ENCODE measurements around the gene ITGAD. TPM values are rescaled to one million over a fixed set of nuclear protein-coding genes. Genes with fewer than 3 reads are reported as not detected.

ITGAD gene
- polyA plus RNA-seq, 1 of the 3 experiments (the other 2 are of a cell fraction), result not detected

- ChIA-PET CTCF (interaction anchor here (0.6 to 1.2 kb wide), 2 partner anchors 215 to 451 kb away, joined by 4 to 5 read pairs; no protein-coding TSS in a partner anchor), POLR2A (interaction anchor here (0.8 kb wide), 1 partner anchor 63 kb away, joined by 3 read pairs; no protein-coding TSS in a partner anchor)
- Histone ChIP-seq H3K4me2 (no peak overlapping the region), H3K79me2 (ENCODE audit: insufficient read depth) (no peaks in the 10 kb centered on the region), H3K9me3 (no peaks in the 10 kb centered on the region), H3F3A (replicated peaks; ENCODE audit: insufficient read depth) (peaks cover 13% of the 10 kb centered on the region), H3K9ac (no peak overlapping the region), H3K4me1 (ENCODE audit: control insufficient read depth in 1 of 2, insufficient read depth in 2 of 2, low read depth in 1 of 2, low read length in 1 of 2) (peaks cover 0 to 2% of the 10 kb centered on the region in 2 experiments; a peak in 1 of 4 replicates), H3K4me3 (ENCODE audit: low read depth in 2 of 2, low read length in 1 of 2) (no peak overlapping the region), H3K36me3 (replicated peaks in 1 of 2; ENCODE audit: control insufficient read depth in 1 of 2, insufficient read depth in 2 of 2, low read length in 1 of 2) (no peaks in the 10 kb centered on the region), H3K27ac (ENCODE audit: low read depth in 2 of 2, low read length in 1 of 2) (no peak overlapping the region), H3K27me3 (ENCODE audit: insufficient read depth) (no peaks in the 10 kb centered on the region), H2AFZ (ENCODE audit: low read depth) (no peak overlapping the region), H3K9me2 (no peaks in the 10 kb centered on the region), H4K20me1 (ENCODE audit: insufficient read depth) (no peaks in the 10 kb centered on the region)
- TF ChIP-seq RXRA (IDR thresholded peaks at IDR 0.05; ENCODE audit: borderline replicate concordance, low read depth) (no peak), EZH2phosphoT487 (IDR thresholded peaks at IDR 0.05; ENCODE audit: borderline replicate concordance, low read depth) (no peak), TEAD4 (IDR thresholded peaks at IDR 0.05; ENCODE audit: borderline replicate concordance, insufficient read depth) (no peak), YY1 (IDR thresholded peaks at IDR 0.05; ENCODE audit: low read depth) (no peak), NFIC (IDR thresholded peaks at IDR 0.05; ENCODE audit: borderline replicate concordance) (no peak), ELF1 (IDR thresholded peaks at IDR 0.05) (no peak), NRF1 (IDR thresholded peaks at IDR 0.05; ENCODE audit: low read depth, low read length) (no peak), RFX5 (IDR thresholded peaks at IDR 0.05; ENCODE audit: low read length) (no peak), GABPA (IDR thresholded peaks at IDR 0.05; ENCODE audit: low read depth) (no peak), FOSL2 (IDR thresholded peaks at IDR 0.05; ENCODE audit: borderline replicate concordance, low read depth) (no peak), MXI1 (IDR thresholded peaks at IDR 0.05; ENCODE audit: low read depth, low read length) (no peak)
- TF ChIP-seq, protein P1, sequence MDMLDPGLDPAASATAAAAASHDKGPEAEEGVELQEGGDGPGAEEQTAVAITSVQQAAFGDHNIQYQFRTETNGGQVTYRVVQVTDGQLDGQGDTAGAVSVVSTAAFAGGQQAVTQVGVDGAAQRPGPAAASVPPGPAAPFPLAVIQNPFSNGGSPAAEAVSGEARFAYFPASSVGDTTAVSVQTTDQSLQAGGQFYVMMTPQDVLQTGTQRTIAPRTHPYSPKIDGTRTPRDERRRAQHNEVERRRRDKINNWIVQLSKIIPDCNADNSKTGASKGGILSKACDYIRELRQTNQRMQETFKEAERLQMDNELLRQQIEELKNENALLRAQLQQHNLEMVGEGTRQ (IDR thresholded peaks at IDR 0.05; ENCODE audit: borderline replicate concordance, low read depth, low read length), result no peak
- no peak for DNase-seq
- 91% methylated on average over 35 of the region's 47 CpGs for WGBS (ENCODE audit: low lambda C conversion rate)
Observed at GRCh38 chr16:31435341-31436220, 42.4 kb downstream of the ITGAD start.

- Histone ChIP-seq H3K9me2 (no peaks in the 10 kb centered on the region), H3K9me3 (no peaks in the 10 kb centered on the region), H3K4me1 (ENCODE audit: control insufficient read depth in 1 of 2, insufficient read depth in 2 of 2, low read depth in 1 of 2, low read length in 1 of 2) (peaks cover 0 to 2% of the 10 kb centered on the region in 2 experiments; a peak in 1 of 4 replicates), H3K4me3 (ENCODE audit: low read depth in 2 of 2, low read length in 1 of 2) (no peak overlapping the region), H3K27me3 (ENCODE audit: insufficient read depth) (no peaks in the 10 kb centered on the region), H3K79me2 (ENCODE audit: insufficient read depth) (no peaks in the 10 kb centered on the region), H3F3A (replicated peaks; ENCODE audit: insufficient read depth) (peaks cover 21% of the 10 kb centered on the region), H2AFZ (ENCODE audit: low read depth) (no peak overlapping the region), H3K27ac (ENCODE audit: low read depth in 2 of 2, low read length in 1 of 2) (no peak overlapping the region), H4K20me1 (ENCODE audit: insufficient read depth) (no peaks in the 10 kb centered on the region), H3K36me3 (replicated peaks in 1 of 2; ENCODE audit: control insufficient read depth in 1 of 2, insufficient read depth in 2 of 2, low read length in 1 of 2) (no peaks in the 10 kb centered on the region), H3K4me2 (no peak overlapping the region), H3K9ac (no peak overlapping the region)
- 85% methylated on average over 19 of the region's 44 CpGs for WGBS (ENCODE audit: low lambda C conversion rate)
- TF ChIP-seq YY1 (IDR thresholded peaks at IDR 0.05; ENCODE audit: low read depth) (no peak), FOXM1 (IDR thresholded peaks at IDR 0.05; ENCODE audit: low read depth) (no peak), SMC3 (IDR thresholded peaks at IDR 0.05; ENCODE audit: low read depth, low read length) (no peak), NFIC (IDR thresholded peaks at IDR 0.05; ENCODE audit: borderline replicate concordance) (no peak), JUND (IDR thresholded peaks at IDR 0.05) (no peak)
- TF ChIP-seq, protein P2, sequence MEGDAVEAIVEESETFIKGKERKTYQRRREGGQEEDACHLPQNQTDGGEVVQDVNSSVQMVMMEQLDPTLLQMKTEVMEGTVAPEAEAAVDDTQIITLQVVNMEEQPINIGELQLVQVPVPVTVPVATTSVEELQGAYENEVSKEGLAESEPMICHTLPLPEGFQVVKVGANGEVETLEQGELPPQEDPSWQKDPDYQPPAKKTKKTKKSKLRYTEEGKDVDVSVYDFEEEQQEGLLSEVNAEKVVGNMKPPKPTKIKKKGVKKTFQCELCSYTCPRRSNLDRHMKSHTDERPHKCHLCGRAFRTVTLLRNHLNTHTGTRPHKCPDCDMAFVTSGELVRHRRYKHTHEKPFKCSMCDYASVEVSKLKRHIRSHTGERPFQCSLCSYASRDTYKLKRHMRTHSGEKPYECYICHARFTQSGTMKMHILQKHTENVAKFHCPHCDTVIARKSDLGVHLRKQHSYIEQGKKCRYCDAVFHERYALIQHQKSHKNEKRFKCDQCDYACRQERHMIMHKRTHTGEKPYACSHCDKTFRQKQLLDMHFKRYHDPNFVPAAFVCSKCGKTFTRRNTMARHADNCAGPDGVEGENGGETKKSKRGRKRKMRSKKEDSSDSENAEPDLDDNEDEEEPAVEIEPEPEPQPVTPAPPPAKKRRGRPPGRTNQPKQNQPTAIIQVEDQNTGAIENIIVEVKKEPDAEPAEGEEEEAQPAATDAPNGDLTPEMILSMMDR (IDR thresholded peaks at IDR 0.05), result no peak
- ChIA-PET CTCF (interaction anchor here (0.6 to 1.2 kb wide), 2 partner anchors 54 to 216 kb away, joined by 3 to 5 read pairs; no protein-coding TSS in a partner anchor), POLR2A (no interaction called here)
- DNase-seq, result no peak
Observed at GRCh38 chr16:31436221-31437045, 43.3 kb downstream of the ITGAD start.

Data from SK-N-SH (cell line).